PC-9 (cell line): ENCODE data around the gene CLNK. TPM values are rescaled to one million over a fixed set of nuclear protein-coding genes. Genes with fewer than 3 reads are reported as not detected.

Experiments used
- BruUV-seq: library from RNA; stranded (reverse); fragments of 400-500 nt; replicated peaks from 2 replicates; lab custom pipeline; 2021; lab: Mats Ljungman, UMichigan
- CTCF ChIA-PET: fragments of 300-600 bp; sonication (Branson Sonifier 250); formaldehyde crosslinking; loops from one replicate; lab custom pipeline; 2022; ENCODE audit warnings: antibody characterized with exemption; lab: Charles Lee
- POLR2A ChIA-PET: fragments of 300-600 bp; sonication (Branson Sonifier 250); formaldehyde crosslinking; loops from one replicate; lab custom pipeline; 2022; ENCODE audit warnings: antibody characterized with exemption; ENCODE audit not compliant: unreplicated experiment; lab: Charles Lee
- DNase-seq, 2 experiments: peaks; one replicate each; pipeline versions ENCODE4 v3.0.0 to v3.0.0-alpha.2; 2015 to 2022; ENCODE audit warnings: mixed read lengths in 1 of 2
- H2AFZ ChIP-seq: fragments of 200-600 bp; sonication (generic); 2 replicates; pipeline ENCODE4 v1.8.1; 2017; ENCODE audit warnings: antibody characterized with exemption
- H3F3A ChIP-seq: fragments of 200-600 bp; sonication (generic); 2 replicates; pipeline ENCODE4 v1.8.1; 2017; ENCODE audit warnings: antibody characterized with exemption, mild to moderate bottlenecking, low read depth; ENCODE audit not compliant: insufficient read depth
- H3K27ac ChIP-seq: fragments of 200-600 bp; sonication (generic); 2 replicates; pipeline ENCODE4 v1.6.1; 2016; ENCODE audit warnings: mixed run types
- H3K27me3 ChIP-seq: fragments of 200-600 bp; sonication (generic); 2 replicates; pipeline ENCODE4 v1.6.1; 2016; ENCODE audit warnings: low read depth, mixed run types; ENCODE audit not compliant: insufficient read depth
- H3K36me3 ChIP-seq: fragments of 200-600 bp; sonication (generic); 2 replicates; pipeline ENCODE4 v1.6.1; 2016; ENCODE audit warnings: low read depth, mixed run types
- H3K4me1 ChIP-seq: fragments of 200-600 bp; sonication (generic); replicated peaks from 2 replicates; pipeline ENCODE4 v1.6.1; 2016; ENCODE audit warnings: mixed run types; ENCODE audit not compliant: insufficient read depth
- H3K4me2 ChIP-seq: fragments of 200-600 bp; sonication (generic); 2 replicates; pipeline ENCODE4 v1.6.1; 2017; ENCODE audit warnings: mixed run types
- H3K4me3 ChIP-seq: fragments of 200-600 bp; sonication (generic); 2 replicates; pipeline ENCODE4 v1.6.1; 2016; ENCODE audit warnings: mixed run types
- H3K79me2 ChIP-seq: fragments of 200-600 bp; sonication (generic); 2 replicates; pipeline ENCODE4 v1.6.1; 2017; ENCODE audit warnings: low read depth, mixed run types
- H3K9me2 ChIP-seq: fragments of 200-600 bp; sonication (generic); 2 replicates; pipeline ENCODE4 v1.8.1; 2017; ENCODE audit warnings: mild to moderate bottlenecking; ENCODE audit not compliant: insufficient read depth
- H3K9me3 ChIP-seq: fragments of 200-600 bp; sonication (generic); 2 replicates; pipeline ENCODE4 v1.8.1; 2016; ENCODE audit warnings: low read depth; ENCODE audit not compliant: insufficient read depth
- H4K20me1 ChIP-seq: fragments of 200-600 bp; sonication (generic); 2 replicates; pipeline ENCODE4 v1.8.1; 2017; ENCODE audit not compliant: insufficient read depth
- EZH2 ChIP-seq: fragments of 200-600 bp; sonication (generic); IDR thresholded peaks from 2 replicates; pipeline ENCODE4 v1.8.0; 2017; ENCODE audit warnings: antibody characterized with exemption, low read depth
- intact Hi-C: fragments of 100-400 bp; cut with micrococcal nuclease; formaldehyde crosslinking; loops from one replicate; pipeline ENCODE4 v1.10.0; 2022; ENCODE audit not compliant: unreplicated experiment
- total RNA-seq: library from RNA; stranded (reverse); gene quantifications from 2 replicates; pipeline ENCODE4 v1.2.3, GENCODE V29; 2021
- TF ChIP-seq, protein P1 (sequence below): fragments of 200-600 bp; sonication (generic); conservative IDR thresholded peaks from 2 replicates; pipeline ENCODE4 v1.6.1; 2017; ENCODE audit warnings: mixed run types, antibody characterized with exemption, mild to moderate bottlenecking, moderate library complexity

CLNK gene
- total RNA-seq, 1 experiment from 2014 or later: not detected

DNA sequence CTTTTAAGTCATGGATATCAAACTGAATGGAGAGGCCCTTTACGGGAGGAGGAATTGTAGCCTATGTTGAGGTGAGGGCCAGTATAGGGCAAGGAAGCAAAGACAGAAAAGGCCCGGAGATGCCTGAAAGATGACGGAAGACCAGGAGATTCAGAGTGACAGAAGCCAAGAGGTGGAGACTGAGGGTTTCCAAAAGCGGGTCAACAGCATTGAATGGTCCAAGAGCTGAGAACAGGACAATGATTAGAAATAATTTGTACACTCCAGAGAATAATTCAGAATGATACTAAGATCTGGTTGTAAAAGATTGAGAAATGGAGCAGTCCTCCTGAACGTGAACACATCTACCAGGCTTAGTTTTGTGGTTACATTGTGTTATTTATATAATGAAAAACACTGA is 181.9 kb downstream of the CLNK start:
- Histone ChIP-seq H3F3A (no peaks in the 10 kb centered on the region), H3K4me1 (no peaks in the 10 kb centered on the region), H2AFZ (no peak overlapping the region), H3K9me2 (no peaks in the 10 kb centered on the region), H3K79me2 (no peaks in the 10 kb centered on the region), H4K20me1 (no peaks in the 10 kb centered on the region), H3K27me3 (peaks cover 30% of the 10 kb centered on the region), H3K27ac (no peak overlapping the region), H3K4me2 (no peak overlapping the region), H3K9me3 (no peaks in the 10 kb centered on the region), H3K36me3 (no peaks in the 10 kb centered on the region), H3K4me3 (no peak overlapping the region)
- intact Hi-C loops: no loop called here
- no TSS peak for BruUV-seq
- CTCF ChIA-PET: interaction anchor here (0.6 kb wide), 1 partner anchor 28 kb away, joined by 3 read pairs; no protein-coding TSS in a partner anchor
- DNase-seq: no peak
- POLR2A ChIA-PET: no interaction called here
- no peak for TF ChIP-seq EZH2
- TF ChIP-seq, protein P1, sequence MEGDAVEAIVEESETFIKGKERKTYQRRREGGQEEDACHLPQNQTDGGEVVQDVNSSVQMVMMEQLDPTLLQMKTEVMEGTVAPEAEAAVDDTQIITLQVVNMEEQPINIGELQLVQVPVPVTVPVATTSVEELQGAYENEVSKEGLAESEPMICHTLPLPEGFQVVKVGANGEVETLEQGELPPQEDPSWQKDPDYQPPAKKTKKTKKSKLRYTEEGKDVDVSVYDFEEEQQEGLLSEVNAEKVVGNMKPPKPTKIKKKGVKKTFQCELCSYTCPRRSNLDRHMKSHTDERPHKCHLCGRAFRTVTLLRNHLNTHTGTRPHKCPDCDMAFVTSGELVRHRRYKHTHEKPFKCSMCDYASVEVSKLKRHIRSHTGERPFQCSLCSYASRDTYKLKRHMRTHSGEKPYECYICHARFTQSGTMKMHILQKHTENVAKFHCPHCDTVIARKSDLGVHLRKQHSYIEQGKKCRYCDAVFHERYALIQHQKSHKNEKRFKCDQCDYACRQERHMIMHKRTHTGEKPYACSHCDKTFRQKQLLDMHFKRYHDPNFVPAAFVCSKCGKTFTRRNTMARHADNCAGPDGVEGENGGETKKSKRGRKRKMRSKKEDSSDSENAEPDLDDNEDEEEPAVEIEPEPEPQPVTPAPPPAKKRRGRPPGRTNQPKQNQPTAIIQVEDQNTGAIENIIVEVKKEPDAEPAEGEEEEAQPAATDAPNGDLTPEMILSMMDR: no peak

DNA sequence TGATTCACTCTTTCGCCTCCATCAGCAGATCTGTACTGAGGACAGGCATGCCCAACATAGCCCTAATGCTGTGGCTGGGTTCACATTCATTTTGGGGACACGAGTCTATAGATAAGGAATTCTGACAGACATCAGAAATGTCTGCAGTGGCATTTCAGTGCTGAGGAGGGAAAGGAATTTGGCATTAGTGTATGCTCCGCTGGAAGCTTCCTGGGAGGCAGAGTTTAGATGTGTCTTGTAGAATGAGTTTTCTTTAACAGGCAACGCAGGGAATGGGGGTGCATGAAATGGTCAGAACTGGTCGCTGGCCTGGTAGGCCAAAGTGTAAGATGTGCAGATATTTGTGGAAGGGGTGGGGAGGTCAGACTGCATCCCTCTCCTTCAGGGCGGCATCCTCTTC is 183.8 kb downstream of the CLNK start:
- Histone ChIP-seq H3K9me2 (no peaks in the 10 kb centered on the region), H3K79me2 (no peaks in the 10 kb centered on the region), H3K4me2 (no peak overlapping the region), H3K36me3 (no peaks in the 10 kb centered on the region), H3K4me1 (no peaks in the 10 kb centered on the region), H2AFZ (no peak overlapping the region), H4K20me1 (no peaks in the 10 kb centered on the region), H3K27me3 (peaks cover 30% of the 10 kb centered on the region), H3K27ac (no peak overlapping the region), H3K9me3 (no peaks in the 10 kb centered on the region), H3K4me3 (no peak overlapping the region), H3F3A (no peaks in the 10 kb centered on the region)
- no peak for TF ChIP-seq EZH2
- TF ChIP-seq, protein P1: no peak
- intact Hi-C loops: no loop called here
- ChIA-PET CTCF (no interaction called here), POLR2A (no interaction called here)
- DNase-seq: no peak
- BruUV-seq: no TSS peak

DNA sequence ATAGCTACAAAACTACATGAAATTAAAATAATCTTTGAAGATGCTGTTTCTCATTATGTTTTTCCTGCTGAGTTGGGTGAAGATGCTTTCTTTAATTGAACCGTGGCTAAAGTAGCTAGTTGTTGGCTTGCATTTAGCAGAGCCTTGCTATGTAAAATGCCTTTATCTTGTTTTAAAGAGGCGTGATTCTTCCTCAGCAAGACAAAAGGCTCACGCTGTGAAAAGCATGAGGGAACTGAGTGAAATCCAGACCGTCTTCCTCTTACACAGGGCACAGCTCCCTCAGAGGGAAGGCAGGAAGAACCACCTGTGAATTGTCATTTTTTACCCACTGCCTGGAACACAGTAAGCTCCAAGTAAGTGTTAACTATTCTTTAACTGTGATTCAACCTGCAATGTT is 188.4 kb downstream of the CLNK start:
- ChIA-PET CTCF (no interaction called here), POLR2A (interaction anchor here (0.6 kb wide), 1 partner anchor 967 kb away, joined by 19 read pairs; no protein-coding TSS in a partner anchor)
- H3F3A ChIP-seq: no peaks in the 10 kb centered on the region
- DNase-seq: no peak
- H3K79me2 ChIP-seq: no peaks in the 10 kb centered on the region
- H3K27ac ChIP-seq: no peak overlapping the region
- peaks cover 24% of the 10 kb centered on the region for H3K27me3 ChIP-seq
- no peaks in the 10 kb centered on the region for H3K9me2 ChIP-seq
- TF ChIP-seq, protein P1: no peak
- TF ChIP-seq EZH2: no peak
- H3K4me1 ChIP-seq: no peaks in the 10 kb centered on the region
- H3K9me3 ChIP-seq: no peaks in the 10 kb centered on the region
- no peak overlapping the region for H3K4me2 ChIP-seq
- intact Hi-C loops: no loop called here
- no peak overlapping the region for H3K4me3 ChIP-seq
- H2AFZ ChIP-seq: no peak overlapping the region
- H3K36me3 ChIP-seq: no peaks in the 10 kb centered on the region
- no TSS peak for BruUV-seq
- no peaks in the 10 kb centered on the region for H4K20me1 ChIP-seq
